ENCODE data around the gene SLC6A8. TPM values are rescaled to one million over a fixed set of nuclear protein-coding genes. Genes with fewer than 3 reads are reported as not detected.
A peak's percentile ranks its signal among the peaks of the same experiment; 100 is the strongest.

SLC6A8 gene
- polyA plus RNA-seq (2012; ENCODE audit: insufficient read depth, insufficient read length): 3.1 TPM

GRCh38 chrX:153687121-153688039, at the start of gene SLC6A8:
Gene SLC6A8, plus strand, starts transcription at chrX:153687926. Its CDS starts 649 bp downstream, at chrX:153688575.
- DNase-seq (ENCODE audit: low read depth, low spot score): no peak

GRCh38 chrX:153638041-153638371, 49.7 kb upstream of the SLC6A8 start:
- DNase-seq (ENCODE audit: low read depth, low spot score): no peak

More at GRCh38 chrX:153687121-153688039, at the start of gene SLC6A8:
- H3K4me3 ChIP-seq (ENCODE audit: low read length): peak within 1 kb of the TSS; percentile 13

DNA sequence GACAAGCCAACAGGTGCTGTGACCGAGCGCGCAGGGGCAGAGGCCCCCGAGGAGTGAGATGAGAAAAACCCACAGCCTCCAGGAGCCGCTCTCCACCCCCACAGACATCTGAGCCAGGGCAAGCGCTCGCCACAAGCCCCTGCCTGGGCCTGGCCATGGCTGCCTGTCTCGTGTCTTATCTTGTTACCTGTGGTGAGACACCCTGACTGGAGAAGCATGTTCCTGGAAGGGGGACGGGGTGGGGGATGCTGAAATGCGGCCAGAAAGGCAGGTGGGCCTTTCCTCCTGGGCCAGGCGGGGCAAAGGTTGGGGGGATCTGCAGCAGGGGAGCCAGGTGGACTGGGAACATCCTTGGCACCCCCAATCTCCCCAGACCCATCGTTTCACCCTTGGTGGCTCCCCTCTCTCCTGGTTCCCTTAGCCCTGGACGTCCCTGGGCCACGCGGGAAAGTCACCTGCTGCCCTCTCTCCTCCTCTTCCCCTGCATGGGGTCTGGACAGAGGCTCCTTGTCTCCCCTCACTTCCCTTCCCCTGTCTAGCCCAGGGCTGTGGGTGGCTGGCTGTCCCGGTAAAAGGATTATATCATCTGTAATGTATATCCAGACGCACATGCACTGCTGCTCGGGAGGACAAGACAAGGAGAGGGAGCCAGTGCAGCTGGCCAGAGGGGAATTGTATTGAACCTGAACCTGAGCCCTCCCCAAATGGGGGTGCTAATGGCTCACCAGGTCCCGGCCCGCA, 49.1 kb upstream of the SLC6A8 start:
- H3K4me3 ChIP-seq (ENCODE audit: low read length): no peak overlapping the region
- DNase-seq (ENCODE audit: low read depth, low spot score): peak; percentile 20

More at GRCh38 chrX:153638041-153638371, 49.7 kb upstream of the SLC6A8 start:
- no peak overlapping the region for H3K4me3 ChIP-seq (ENCODE audit: low read length)

DNA sequence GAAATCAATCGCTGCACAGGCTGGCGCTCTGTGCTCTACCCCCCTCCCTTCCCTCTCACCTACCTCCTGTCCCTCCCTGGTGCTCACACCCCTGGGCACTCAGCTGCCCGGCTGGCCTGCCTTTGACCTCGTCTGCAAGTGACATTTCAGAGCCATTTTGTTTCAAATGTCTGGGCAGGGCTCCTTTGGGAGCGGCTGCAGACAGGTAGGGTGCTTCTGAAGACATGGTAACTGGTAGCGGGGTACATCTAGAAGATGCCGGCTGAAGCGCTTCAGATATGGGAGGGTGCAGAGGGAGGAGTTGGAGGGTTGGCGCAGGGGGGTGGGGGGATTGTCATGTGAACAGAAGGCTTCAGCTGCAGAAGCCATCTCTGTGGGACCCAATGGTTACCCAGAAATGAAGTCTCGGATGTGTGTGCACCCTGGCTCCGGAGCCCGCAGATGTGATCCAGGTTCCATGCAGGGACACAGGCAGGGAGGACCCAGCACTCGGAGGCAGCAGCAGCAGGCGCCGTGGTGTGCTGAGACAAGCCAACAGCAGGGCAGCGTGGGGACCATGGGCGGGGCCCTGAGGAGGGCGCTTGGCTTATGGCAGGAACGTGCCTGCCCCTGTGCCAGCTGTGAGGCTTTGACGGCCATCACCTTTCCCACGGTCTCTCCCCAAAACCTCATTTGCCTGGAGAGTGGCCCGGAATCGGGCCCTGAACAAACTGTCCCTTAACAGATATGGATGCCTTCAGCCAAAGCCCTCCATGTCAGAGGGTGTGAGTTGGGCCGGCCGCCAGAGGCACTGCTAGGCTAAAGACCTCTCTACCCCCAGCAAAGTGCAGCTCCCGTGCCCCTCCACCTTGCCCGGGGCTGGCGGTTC, 48.3 kb upstream of the SLC6A8 start:
- H3K4me3 ChIP-seq (ENCODE audit: low read length): no peak overlapping the region
- DNase-seq (ENCODE audit: low read depth, low spot score): no peak

DNA sequence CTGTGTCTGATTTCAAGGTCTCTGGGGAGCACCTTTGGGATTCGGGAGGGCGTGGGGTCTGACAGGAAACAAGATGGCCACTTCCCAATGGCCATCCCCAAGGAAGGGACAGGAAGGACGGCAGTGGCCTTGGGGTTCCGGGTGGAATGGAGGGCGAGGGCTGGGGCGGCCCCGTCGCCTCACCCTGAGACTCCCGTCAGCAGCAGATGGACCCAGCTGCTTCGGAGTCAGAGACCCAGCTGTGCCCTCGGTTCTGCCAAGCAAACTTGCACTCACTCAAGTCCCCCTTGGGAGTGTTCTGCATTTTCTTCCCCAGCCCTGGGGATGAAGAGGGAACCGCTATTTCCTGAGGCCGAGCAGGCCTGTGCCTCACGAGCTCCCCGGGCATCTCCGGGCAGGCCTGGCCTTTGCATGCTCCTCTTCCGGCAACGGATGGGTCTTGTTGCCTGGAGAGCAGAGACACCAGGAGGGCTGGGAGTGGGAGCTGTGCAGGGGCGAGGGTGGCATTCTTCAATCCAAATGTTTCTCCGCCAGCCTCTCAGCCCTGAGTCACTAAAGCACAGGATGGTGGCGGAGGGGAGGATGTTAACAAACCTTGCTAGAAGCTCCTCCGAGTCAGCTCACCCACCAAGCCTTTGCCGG, 47.6 kb upstream of the SLC6A8 start:
- no peak for DNase-seq (ENCODE audit: low read depth, low spot score)
- no peak overlapping the region for H3K4me3 ChIP-seq (ENCODE audit: low read length)

- DNase-seq (ENCODE audit: low read depth, low spot score): no peak
- no peak overlapping the region for H3K4me3 ChIP-seq (ENCODE audit: low read length)
These were observed 46.8 kb upstream of the SLC6A8 start for GRCh38 chrX:153640736-153641575.

DNA sequence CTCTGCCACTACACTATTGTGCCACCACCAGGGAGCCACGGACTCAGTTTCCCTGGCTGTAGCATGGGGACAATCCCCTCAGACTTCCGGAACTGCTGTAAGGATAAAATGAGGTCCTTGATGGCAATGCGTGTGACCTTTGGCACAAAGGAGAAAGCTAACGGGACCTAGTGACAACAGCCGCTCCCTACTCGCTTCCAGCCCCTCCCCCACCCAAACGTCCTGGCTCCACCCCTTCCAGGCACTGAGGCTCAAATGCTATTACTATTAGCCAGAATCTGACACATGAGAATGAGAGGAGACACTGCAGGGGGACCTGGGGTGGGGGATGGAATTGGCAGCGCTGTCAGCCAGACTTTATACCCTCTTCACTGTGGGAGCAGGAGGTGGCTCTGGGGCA, 46.1 kb upstream of the SLC6A8 start:
- H3K4me3 ChIP-seq (ENCODE audit: low read length): no peak overlapping the region
- DNase-seq (ENCODE audit: low read depth, low spot score): no peak

GRCh38 chrX:153642051-153642654, 45.6 kb upstream of the SLC6A8 start:
- H3K4me3 ChIP-seq (ENCODE audit: low read length): no peak overlapping the region
- DNase-seq (ENCODE audit: low read depth, low spot score): no peak

DNA sequence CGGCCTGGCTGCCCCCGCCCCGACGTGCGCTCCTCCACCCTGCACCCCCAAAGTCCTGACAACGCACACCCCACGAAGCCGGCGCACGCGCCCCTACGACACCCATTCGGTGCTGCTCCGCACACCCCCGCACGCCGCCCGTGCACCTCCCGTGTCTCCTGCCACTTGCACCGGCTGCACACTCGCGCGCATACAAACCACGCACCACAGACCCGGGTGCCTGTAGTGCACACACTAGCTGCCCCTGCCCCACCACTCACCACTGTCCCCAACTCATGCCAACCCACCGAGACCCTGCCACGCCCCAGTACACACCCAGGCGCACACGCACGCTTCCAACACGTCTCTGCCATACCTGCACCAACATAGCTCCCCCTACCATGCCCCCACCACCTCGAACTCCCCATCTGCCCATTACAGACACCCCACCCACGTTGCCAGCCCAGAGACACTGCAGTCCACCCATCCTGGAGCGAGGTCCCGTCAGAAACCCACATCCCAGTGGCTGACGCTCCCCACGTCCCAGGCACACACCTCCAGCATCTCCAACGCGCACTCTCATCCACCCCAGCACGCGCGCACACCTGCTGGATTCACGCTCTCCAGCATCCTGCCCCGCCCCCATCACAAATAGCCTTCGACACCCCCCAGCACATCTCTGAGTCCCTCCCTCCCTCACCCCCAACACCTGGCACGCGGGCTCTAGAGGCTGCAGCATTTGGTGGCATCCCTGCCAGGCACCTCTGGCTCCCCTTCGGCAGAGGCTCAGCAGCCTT, 44.9 kb upstream of the SLC6A8 start:
- no peak for DNase-seq (ENCODE audit: low read depth, low spot score)
- no peak overlapping the region for H3K4me3 ChIP-seq (ENCODE audit: low read length)

GRCh38 chrX:153643431-153644351, 44.0 kb upstream of the SLC6A8 start:
- DNase-seq (ENCODE audit: low read depth, low spot score): no peak
- no peak overlapping the region for H3K4me3 ChIP-seq (ENCODE audit: low read length)

DNA sequence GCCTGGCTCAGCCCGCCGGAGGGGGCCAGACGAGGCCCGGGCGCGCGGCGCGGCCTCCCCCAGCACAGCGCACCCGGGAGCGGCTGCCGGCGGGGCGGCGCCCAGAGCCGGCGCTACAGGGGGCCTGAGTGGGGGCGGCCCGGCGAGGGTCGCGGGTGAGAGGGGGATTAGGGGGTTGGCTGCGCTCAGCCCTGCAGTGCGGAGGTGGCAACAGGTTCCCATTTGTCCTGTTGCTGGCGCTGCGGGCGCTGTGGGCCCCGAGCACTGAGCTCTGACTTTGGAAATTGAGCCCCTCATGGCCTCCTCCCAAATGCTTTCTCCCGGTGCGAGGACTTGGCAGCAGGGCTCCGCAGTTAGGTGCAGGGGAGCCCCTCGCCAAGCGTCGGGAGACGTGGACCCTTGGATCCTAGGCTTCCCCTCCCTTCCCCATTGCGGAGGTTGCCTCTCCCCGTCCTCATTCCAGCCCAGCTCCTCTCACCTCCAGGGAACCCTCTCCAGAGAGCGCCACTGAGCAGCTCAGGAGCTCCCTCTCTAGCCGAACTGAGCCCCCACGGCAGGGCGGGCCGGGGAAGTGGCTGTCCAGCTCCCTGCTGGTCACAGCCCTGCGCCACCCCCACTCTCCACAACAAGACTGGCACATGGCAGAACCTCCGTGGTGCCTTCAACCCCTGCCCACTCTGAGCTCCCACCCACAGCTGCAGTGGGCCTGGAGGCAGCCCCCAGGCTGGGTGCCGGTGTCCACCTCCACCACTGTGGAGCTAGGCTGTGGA, 43.2 kb upstream of the SLC6A8 start:
- H3K4me3 ChIP-seq (ENCODE audit: low read length): peak overlapping the region; percentile 13; the same call in 1 of the 2 replicates
- no peak for DNase-seq (ENCODE audit: low read depth, low spot score)

GRCh38 chrX:153645151-153645550, 42.6 kb upstream of the SLC6A8 start:
- DNase-seq (ENCODE audit: low read depth, low spot score): no peak
- H3K4me3 ChIP-seq (ENCODE audit: low read length): no peak overlapping the region

DNA sequence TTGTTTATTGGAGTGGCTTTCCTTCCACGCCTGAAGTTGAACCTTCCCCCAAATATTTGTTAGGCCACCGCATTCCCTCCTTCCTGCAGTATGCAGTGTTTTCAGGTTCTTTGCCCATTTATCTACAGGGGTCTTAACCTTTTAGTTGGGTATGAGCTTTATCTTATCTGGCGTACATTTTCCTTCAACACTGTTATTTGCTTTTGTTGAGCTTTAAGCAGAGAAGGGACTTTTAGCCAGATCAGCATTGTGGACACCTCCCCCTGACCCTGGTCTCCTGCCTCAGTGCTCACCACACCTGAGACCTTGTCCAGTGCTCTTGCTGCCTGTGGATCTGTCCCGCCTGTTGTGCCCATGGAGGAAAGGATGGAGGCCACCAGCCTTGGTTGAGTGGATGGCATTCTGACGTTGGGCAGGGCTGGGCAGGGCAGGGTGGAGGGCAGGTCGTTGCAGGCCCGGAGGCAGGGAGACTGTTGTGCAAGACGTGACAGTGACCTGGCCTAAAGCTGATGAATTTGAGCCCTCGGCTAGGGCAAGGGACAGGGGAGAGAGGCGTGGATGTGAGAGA, 41.7 kb upstream of the SLC6A8 start:
- H3K4me3 ChIP-seq (ENCODE audit: low read length): no peak overlapping the region
- no peak for DNase-seq (ENCODE audit: low read depth, low spot score)

DNA sequence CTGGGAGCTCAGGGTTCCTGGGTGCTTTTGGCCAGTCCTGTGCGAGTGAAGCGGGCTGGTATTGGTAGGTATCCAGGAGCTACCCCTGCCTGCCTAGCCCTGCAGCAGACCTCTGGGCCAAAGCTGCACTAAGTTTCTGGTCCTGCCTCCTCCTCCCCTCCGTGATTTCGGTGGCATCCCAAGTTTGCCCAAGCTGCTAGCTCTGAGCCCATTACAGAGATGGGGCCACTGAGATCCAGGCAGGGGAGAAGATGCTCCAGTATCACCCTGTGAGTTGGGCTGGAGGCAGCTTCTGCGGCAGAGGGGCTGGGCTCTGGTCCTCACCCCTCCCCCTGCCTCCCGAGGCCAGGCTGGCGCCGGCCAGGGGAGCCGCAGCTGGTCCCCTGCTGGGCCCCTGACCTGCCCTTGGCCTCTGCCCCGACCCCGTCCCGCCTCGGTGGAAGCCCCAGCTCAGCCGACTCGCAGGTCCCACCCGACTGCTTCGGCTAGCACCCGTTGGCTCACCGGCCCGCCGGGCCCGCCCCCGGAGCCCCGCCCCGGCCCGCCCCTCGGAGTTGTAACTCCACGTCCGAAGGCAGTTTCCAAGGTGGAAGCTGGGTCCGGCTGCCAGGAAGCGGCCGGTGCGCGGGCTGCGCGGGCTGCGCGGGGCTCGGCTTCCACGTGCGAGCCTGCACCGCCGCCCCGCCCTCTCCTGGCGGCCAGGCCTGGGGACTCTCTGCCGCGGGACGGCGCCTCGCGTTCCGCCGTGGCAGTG, 40.9 kb upstream of the SLC6A8 start, which contains the start of gene DUSP9:
TSS of gene DUSP9 (plus strand) at position 584 of the 754 bp plus-strand sequence. CDS start 751 bp downstream, outside the sequence.
- DNase-seq (ENCODE audit: low read depth, low spot score): no peak
- no peak within 1 kb of the TSS for H3K4me3 ChIP-seq (ENCODE audit: low read length)
